GM21723 (cell line): Measurements from ENCODE around the gene PSMC2.

Experiments
- ATAC-seq: cut with Tn5 transposase; IDR thresholded peaks from one replicate; pipeline ENCODE4 v1.9.1; 2021; ENCODE audit warnings: mild to moderate bottlenecking, moderate library complexity; ENCODE audit not compliant: unreplicated experiment

PSMC2 gene

DNA sequence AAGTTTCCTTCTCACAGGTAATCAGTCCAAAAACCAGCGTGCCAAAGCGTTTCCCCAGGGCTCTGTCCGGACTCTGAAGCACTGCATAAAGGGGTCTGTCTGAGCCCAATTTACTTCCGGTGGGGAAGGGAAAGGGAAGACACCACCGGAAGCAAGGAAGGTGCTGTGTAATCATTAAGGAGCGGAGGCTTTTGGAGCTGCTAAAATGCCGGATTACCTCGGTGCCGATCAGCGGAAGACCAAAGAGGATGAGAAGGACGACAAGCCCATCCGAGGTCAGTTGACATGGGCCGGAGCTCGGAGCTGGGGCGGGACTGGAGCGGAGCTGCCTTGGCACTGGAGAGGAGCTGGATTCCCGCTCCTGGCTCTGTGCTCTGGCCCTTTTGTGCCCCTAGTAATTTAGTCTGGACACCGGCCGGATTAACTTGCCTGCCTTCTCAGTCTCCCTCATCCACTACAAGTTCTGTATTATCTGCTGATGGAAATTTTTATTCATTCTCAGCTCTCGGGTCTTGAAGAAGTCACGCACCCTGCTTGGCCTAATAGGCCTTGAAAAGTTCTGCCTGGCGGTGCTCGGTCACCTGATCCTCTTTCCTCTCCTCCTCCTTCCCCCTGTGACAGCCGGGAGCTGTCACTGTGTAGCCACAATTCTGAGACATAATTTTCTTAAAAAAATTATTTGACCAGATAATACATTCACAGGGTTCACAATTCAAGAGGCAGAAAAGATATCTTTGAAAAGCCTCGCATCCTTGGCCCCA lies at the start of gene PSMC2:
Gene PSMC2, plus strand, starts transcription at position 137 of the 761 bp plus-strand sequence. Its CDS starts 69 bp downstream, at position 206.
- ATAC-seq: peak; percentile 70

DNA sequence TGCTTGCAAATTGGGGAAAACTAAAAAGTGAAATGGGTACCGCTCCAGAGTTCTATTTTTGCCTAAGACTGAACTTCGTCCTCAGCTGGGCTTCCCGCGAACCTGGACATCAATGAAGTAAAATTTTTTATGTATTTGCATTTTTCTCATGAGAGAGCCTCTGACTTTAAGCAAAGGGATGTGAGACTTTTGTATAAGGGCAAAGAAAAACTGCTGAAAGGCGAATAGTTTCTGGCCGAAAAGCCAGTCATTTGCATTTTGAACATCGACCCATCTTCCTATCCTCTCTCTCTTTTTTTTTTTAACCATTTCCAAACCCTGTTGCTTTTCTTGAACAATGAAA lies 49.6 kb upstream of the PSMC2 start:
- ATAC-seq: no peak

DNA sequence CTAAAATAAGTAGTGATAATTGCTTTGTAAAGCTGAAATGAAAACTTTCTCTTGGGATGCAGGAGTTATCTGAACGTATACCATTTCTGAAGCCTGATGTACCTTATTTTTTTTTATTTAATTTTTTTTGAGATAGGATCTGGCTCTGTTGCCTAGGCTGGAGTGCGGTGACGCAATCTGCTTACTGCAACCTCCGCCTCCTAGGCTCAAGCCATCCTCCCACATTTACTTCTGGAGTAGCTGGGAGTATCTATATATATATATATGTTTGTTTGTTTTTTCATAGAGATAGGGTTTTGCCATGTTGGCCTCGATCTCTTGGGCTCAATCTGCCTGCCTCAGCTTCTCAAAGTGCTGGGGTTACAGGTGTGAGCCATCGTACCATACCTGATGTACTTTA lies 47.8 kb upstream of the PSMC2 start:
- no peak for ATAC-seq

DNA sequence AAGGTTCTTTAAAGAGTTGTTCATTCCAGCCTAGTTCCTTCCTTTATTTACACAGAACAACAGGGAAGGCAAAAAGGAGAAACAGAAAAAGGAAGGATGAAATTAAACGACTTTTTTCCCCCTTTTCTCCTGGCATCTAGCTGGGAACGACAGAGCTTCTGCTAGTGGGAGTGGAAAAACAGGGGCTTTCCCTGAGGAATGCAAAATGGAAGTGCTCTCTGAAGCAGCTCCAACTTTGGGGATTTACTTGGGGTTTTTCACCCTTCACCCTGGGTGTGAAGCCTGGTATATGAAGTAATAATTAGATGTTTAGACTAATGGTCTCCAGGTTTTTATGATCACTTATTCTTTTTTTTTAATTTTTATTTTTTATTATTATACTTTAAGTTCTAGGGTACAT lies 46.0 kb upstream of the PSMC2 start:
- ATAC-seq: no peak

DNA sequence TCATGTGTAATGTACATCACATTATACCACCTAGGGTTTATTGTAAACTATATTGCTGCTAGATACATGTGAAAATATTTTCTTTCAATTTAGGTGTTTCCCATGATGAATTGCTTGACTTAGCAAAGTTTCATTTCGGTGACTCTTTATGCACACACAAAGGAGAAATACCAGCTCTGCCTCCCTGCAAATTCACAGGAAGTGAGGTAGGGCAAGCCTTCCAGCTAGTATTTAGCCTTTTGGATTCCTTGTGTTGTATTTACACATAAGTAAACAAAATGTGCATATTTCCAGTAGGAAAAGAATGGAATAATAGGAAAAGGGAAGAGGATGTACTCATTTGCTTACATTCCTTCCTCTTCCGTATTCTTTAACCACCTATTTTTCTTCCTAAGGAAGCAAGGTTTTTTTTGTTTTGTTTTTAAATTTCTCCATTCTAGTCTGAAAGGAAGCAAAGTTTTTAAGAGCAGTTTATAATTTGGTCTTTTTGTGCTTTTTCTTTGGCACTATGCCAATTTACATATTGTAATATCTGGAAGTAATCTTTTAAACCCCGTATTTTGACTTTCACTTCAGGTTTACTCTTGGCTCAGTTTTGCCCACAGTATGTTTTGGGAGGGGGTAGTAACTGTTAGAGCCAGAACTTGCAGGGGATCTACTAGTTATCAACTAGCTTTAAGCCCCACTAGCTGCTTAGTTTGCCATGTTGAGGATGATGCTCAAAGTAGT lies 39.8 kb upstream of the PSMC2 start:
- ATAC-seq: no peak

DNA sequence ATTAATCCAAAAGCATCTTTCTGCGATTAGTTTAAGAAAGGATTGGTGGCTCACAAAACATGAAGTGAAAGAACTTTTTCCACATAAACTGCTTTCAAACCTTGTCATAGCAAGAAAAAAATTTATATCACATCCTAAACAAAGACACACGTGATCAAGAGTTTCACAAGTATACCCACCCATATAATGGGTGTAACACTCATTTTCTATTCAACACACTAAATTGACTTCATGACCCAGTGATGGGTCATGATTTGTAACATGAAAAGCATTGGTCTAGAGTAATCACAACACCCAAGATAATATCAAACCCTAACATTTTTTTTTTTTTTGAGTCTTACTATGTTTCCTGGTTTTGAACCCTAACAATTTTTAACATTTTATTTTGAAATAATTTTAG lies 32.6 kb upstream of the PSMC2 start:
- no peak for ATAC-seq

DNA sequence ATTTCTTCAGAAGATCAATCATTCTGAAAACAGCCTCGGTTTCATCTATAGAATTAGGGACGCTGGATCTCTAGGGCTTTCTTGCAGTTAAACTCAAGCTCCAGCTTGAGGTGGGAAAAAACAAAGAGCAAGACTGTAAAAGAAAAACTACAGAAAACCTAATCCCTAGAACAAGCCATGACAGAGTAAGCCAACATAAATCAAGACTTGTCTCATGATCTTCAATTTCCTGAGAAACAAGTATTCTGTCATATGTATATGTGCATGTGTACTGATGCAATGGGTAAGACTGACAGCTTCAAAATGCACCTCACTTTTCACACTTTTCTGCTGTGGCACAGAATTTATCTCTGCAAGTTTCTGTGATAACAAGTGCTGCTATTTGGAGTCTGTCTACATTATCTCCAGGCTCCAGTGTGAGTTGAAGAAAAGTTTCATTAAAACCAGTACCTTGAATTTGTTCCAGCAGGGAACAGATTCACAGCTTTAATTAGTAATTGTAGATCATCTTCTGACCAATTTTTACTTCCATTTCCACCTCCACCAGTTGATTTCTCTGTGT lies 31.0 kb upstream of the PSMC2 start:
- no peak for ATAC-seq

DNA sequence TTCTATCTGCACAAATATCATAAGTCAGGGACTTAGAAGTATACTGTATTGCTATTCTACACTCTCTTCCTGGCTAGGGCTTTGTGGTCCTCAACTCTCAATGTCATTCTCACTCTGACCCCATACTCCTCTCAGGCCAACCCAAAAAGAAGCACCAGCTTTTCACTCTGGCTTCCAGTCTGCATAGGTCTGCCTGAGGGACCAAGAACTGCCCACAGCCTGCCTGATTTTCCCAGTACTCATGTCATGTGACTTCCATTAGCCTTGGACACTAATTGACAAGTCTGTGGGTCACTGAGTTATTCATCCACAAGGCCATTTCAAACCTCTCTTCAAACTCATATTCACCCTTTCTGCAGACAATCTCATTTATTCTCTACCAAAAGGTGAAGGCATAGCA lies 30.4 kb upstream of the PSMC2 start:
- ATAC-seq: no peak

DNA sequence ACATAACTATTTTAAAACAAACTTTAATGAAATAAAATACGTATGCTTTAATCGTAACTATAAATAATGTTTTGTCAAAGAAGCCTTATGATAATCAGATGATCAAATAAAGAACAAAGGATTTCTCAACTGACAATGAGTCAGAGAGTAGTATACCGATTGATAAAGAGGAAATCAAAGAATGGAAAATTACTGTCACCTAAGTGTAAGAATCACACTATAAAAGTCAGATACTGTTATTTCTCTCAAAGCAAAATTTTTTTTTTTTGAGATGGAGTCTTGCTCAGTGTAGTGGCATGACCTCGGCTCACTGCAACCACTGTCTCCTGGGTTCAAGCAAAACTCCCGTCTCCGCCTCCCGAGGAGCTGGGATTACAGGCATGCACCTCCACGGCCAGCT lies 21.7 kb upstream of the PSMC2 start:
- no peak for ATAC-seq

DNA sequence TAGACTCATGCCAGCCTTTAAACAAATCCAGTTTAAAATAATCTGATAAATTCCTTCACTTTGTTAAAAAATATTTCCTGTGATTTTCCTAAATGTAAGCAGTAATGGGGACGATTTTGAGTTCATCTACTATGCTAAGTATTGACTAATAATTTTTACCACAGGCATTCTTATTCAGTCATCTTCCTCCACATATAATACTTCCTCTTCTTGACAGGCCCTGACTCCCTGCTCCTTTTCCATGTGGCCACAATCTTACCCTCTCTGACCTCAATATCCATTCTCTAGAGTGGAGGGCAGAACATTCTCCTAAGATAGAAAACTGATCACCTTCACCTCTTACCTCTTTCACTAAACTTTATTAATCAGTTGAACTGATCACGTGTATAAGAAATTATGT lies 10.7 kb upstream of the PSMC2 start:
- no peak for ATAC-seq

DNA sequence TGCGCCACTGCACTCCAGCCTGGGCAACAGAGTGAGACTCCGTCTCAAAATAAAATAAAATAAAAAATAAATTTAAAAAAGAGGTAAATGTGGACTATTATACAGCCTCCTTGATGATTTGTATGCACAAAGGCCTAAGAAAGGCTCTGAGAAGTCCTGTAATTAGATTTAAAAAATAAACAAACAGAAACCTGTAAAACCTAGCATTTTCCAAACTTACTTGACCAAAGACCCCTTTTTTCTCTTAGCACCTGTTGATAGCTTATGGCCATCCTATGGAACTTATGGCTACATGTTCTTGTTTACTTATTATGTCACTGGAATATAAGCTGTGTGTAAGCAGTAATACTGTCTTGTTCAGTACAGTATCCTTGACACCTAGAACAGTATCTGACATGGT lies 8.6 kb upstream of the PSMC2 start:
- ATAC-seq: no peak

DNA sequence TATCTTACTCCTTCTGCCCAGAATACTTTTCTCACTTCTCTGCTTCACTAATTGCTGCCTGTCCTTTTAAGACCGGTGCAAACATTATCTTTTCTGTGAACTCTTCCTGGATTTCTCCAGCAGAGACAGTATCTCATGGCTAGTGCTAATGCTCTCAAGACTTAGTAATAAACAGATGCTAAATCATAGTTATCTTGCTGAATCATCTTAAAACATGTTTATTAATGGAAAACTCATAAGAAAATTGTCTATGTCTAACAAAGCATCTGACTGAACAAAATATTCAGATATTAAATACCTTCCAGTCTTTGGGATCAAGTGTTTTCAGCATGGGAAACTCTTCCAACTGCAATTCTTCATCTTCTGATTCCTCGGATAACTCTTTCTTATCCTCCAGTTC lies 6.0 kb upstream of the PSMC2 start:
- ATAC-seq: no peak

DNA sequence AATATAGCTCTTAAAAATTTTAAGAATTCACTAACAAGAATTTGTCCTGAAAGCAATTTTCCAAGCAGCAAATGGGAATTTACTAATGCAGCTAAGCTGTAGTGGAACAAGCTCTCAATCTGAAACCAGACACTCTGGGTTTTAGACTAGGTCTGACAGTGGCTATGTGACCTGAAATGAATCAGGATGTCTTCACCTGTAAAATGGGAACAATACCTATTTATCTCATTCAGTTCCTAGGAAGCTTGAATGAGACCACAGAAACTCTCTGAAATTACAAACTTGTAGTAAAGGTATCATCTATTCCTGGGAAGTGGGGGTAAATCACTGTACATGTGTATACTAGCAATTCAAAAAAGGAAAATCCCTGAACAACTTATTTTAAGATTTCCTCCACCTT lies 4.1 kb upstream of the PSMC2 start:
- ATAC-seq: no peak

DNA sequence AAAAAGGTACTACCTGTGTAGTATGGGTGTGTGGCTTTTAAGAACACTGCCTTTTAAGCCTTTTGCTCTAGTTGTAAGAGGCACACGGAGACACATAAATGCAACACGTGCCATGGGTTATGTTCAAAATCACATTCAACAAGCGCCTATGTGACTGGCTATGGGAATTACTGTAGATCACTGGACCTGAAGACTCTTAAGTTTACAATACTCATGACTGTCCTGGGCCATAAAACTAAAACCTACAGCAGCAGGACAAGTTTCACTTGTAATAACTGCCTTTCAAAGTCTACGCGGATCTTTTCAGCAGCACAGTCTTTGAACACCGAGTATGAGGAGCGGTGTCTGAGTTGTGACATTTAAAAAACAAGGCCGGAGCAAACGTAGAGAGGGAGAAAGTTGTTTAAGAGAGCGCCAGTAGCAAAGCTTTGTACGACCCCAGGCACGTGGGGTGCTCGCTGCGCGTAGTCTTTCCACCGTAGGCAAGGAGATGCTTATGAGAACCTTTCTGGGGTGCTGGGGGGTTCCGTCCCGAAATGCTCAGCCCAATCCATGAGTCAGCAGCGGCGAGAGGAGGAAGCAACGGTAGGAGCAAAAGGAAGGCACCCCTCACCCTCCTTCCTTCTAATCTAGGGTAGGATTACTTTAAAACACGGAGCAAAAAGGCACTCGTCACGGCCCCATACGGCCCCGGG lies 3.5 kb upstream of the PSMC2 start:
- peak; percentile 6 for ATAC-seq

DNA sequence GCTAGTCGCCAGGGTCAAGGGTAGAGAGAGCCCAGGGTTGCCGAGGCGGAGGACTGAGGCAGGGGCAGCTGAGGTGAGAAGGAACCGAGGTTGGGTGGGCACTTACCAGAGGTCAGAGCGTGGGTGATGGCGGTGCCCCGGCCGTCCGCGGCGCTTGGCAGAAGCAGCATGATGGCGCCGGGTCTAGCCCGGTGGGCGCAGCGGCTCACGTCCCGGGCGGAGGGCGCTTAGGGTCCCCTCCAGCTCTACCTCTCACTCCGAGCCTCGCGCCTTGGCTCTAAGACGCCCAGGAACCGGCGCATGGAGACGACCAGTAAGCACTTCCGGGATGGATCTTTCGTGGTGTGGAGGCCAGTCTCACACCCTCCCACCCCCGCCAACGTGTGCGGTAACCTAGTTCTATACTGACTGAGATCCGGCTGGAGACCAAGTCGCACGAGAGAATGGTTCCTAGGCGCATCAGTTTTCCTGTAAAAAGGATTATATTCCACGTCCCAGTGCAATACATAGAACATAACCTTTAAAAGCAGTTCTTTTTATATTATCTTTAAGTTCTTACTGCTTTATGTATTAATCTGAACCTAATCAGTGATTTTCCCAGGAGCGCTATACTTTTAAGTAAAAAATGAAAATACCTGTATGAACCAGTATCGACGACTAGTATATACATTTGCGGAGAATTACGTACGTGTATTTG lies 2.8 kb upstream of the PSMC2 start, which contains the start of gene DNAJC2:
Gene DNAJC2, minus strand, starts transcription at position 315 of the 697 bp plus-strand sequence. Its CDS starts 145 bp downstream, at position 170.
- ATAC-seq: peak; percentile 73

DNA sequence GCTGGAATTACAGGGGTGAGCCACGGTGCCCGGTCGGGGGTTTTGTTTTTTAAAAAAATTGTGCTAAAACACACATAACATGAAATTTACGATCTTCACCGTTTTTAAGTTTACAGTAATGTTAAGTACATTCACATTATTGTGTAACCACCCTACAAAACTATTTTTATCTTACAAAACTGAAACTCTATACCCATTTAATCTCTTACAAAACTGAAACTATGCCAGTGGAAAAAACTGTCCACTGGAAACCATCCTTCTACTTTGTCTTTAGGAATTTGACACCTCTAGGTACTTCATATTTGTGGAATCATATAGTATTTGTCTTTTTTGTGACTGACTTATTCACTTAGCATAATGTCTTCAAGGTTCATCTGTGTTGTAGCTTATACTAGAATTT lies 1.0 kb upstream of the PSMC2 start:
- ATAC-seq: no peak

DNA sequence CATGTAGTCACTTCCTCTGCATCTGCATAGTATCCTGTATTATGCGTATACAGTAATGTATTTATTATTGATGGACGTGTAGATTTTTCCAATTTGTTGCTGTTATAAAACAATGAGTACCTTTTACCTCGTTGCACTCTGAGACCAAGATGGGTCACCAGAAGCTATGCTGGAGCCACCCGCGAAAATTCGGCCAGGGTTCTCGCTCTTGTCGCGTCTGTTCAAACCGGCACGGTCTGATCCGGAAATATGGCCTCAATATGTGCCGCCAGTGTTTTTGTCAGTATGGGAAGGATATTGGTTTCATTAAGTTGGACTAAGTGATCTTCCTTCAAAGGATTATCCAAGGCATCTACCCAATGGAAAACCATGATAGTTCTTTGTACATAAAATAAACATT lies 1.0 kb downstream of the PSMC2 start:
- no peak for ATAC-seq

DNA sequence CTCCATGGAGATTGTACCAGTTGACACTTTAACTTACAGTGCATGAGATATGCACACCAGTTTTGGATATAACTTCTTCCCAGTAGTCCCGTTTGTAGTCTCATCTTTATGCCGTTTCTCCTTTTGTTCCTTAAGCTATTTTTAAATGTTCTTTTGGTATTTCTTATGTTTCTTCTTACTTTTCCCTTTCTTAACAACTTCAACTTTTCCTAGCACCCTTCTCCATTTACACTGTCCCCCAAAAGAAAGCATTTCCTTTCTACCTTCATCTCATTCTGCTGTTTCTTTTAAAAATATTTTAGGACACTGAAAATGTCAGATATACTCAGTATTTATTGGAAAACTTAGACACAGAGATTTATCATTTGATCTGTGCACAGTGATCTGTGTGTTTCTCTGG lies 1.5 kb downstream of the PSMC2 start:
- no peak for ATAC-seq

DNA sequence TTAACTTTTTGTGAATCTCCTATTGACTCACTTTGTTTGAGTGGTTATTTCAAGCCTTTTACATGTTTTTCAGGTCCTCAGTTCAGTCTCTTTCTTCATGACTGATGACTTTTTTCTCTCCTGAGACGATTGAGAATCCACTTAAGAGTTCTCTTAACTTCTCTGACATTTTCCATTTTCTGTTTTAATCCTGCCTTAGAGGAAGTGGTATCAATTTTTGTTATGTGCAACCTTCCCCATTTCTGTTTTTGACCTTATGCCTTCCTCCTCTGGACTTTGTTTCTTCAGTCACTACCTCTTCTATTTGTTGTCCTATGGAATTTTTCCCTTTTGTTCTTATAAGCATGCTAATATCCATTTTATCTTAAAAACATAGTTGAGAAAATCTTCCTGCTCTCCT lies 2.4 kb downstream of the PSMC2 start:
- no peak for ATAC-seq

DNA sequence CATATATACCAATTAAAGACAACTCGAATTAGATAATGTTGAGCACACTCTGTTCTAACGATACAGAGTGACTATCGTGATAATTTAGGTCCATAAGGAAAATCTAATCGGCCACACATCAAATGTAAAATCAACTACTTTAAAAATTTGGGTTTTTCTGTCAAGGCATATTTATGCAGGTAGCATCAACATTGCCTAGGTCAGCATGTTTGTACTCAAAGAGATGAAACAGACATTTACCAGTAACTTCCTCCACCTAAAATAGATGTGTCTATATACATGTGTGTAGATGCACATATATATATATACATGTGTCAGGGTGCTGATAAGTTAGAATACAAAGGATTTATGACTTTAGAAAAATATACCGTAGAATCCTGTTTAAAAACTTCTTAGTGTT lies 22.0 kb downstream of the PSMC2 start:
- ATAC-seq: no peak
